ENCODE results near the gene LRRC4C. TPM values are rescaled to one million over a fixed set of nuclear protein-coding genes. Genes with fewer than 3 reads are reported as not detected.

The LRRC4C gene
- total RNA-seq, 1 experiment from 2014 or later, result 0.13 TPM

DNA sequence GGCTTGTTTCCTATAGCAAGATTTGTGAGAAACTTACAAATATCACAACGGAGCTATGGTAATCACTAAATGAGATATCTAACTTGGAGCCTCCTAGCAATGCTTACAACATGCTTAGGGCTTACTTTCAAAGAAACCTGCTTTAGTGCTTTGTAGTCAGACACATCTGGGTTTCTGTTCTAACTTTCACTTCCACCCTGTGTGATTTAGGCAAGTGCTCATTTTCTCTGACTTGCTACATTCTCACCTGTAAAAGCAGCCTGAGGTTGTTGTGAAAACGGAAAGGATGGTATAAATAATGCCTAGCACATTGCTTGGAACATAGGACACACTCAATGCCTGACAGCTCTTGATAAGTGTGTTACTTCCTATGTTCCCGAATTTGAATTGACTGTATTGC lies 45.6 kb downstream of the LRRC4C start:
- Histone ChIP-seq H3T11ph (ENCODE audit: low read length) (no peak overlapping the region), H3K4me1 (ENCODE audit: insufficient read depth, low read length) (no peaks in the 10 kb centered on the region; the same call in 1 of the 2 replicates), H2BK5ac (ENCODE audit: insufficient read length, low read length) (no peak overlapping the region), H3K9me3 (ENCODE audit: control insufficient read depth, low read depth, low read length) (no peaks in the 10 kb centered on the region), H2BK15ac (ENCODE audit: low read depth, low read length) (no peak overlapping the region), H3K4ac (ENCODE audit: low read depth, low read length) (no peak overlapping the region), H4K5ac (ENCODE audit: insufficient read length, low read depth, low read length) (no peak overlapping the region), H2BK12ac (ENCODE audit: insufficient read length, low read depth, low read length) (no peak overlapping the region), H3K56ac (ENCODE audit: insufficient read length, low read depth, low read length) (no peak overlapping the region), H3K23ac (ENCODE audit: insufficient read length, low read depth, low read length) (no peak overlapping the region), H3K23me2 (ENCODE audit: insufficient read length, low read depth, low read length, poor library complexity, severe bottlenecking) (no peaks in the 10 kb centered on the region), H3K14ac (ENCODE audit: insufficient read depth, low read length) (no peak overlapping the region), H2AK5ac (ENCODE audit: insufficient read length, low read length) (no peak overlapping the region), H3K27me3 (ENCODE audit: insufficient read depth, low read length) (no peaks in the 10 kb centered on the region), H4K8ac (replicated peaks; ENCODE audit: insufficient read length, low read depth, low read length) (no peak overlapping the region), H3K4me2 (ENCODE audit: insufficient read depth, insufficient read length, low read length) (no peak overlapping the region), H2AFZ (ENCODE audit: low read length) (no peak overlapping the region), H3K18ac (ENCODE audit: insufficient read length, low read depth, low read length) (no peak overlapping the region), H3K27ac (ENCODE audit: insufficient read length, low read depth, low read length) (no peak overlapping the region), H4K20me1 (ENCODE audit: control insufficient read depth, insufficient read depth, insufficient read length) (no peaks in the 10 kb centered on the region), H3K79me1 (ENCODE audit: insufficient read depth, low read depth, low read length, poor library complexity, severe bottlenecking) (no peaks in the 10 kb centered on the region), H2BK20ac (ENCODE audit: low read depth, low read length, poor library complexity, severe bottlenecking) (no peak overlapping the region), H4K91ac (ENCODE audit: insufficient read length, low read depth, low read length) (no peak overlapping the region), H3K79me2 (ENCODE audit: insufficient read depth, low read length) (no peaks in the 10 kb centered on the region), H2BK120ac (ENCODE audit: low read depth, low read length, poor library complexity, severe bottlenecking) (no peak overlapping the region), H3K9ac (ENCODE audit: extremely low read depth, insufficient read length, low read length) (no peak overlapping the region)
- no peaks in the 10 kb centered on the region for H3K27me3 Mint-ChIP-seq (ENCODE audit: low read depth)
- no peak for DNase-seq
- H3K27ac Mint-ChIP-seq, result no peak overlapping the region
- TF ChIP-seq, protein P1, sequence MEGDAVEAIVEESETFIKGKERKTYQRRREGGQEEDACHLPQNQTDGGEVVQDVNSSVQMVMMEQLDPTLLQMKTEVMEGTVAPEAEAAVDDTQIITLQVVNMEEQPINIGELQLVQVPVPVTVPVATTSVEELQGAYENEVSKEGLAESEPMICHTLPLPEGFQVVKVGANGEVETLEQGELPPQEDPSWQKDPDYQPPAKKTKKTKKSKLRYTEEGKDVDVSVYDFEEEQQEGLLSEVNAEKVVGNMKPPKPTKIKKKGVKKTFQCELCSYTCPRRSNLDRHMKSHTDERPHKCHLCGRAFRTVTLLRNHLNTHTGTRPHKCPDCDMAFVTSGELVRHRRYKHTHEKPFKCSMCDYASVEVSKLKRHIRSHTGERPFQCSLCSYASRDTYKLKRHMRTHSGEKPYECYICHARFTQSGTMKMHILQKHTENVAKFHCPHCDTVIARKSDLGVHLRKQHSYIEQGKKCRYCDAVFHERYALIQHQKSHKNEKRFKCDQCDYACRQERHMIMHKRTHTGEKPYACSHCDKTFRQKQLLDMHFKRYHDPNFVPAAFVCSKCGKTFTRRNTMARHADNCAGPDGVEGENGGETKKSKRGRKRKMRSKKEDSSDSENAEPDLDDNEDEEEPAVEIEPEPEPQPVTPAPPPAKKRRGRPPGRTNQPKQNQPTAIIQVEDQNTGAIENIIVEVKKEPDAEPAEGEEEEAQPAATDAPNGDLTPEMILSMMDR (conservative IDR thresholded peaks at IDR 0.05), result no peak
- H3K36me3 Mint-ChIP-seq (ENCODE audit: insufficient read depth in 1 of 3, low read depth in 3 of 3), result no peaks in the 10 kb centered on the region; a peak in 1 of 7 replicates
- no CpG with 5 or more reads among the region's 3 CpGs for WGBS (ENCODE audit: extremely low coverage, insufficient read length, low lambda C conversion rate)
- H3K4me3 Mint-ChIP-seq, result no peak overlapping the region
- peaks cover 0 to 6% of the 10 kb centered on the region in 2 experiments; a peak in 1 of 4 replicates for H3K4me1 Mint-ChIP-seq
- no peaks in the 10 kb centered on the region for H3K9me3 Mint-ChIP-seq

All from H9 (cell line).